WTC11 (cell line): Measurements from ENCODE around the gene PTP4A1.

Experiments
- ATF2 ChIP-seq: sonication (generic); formaldehyde crosslinking; IDR thresholded peaks from 2 replicates; pipeline ENCODE4 v1.8.1; 2022; ENCODE audit warnings: low read depth, missing genetic modification reagents, borderline replicate concordance
- CTCF ChIP-seq: fragments of 200-600 bp; IDR thresholded peaks from 2 replicates; pipeline ENCODE4 v1.8.0; 2022; ENCODE audit warnings: antibody characterized with exemption
- FOXP4 ChIP-seq: sonication (generic); formaldehyde crosslinking; IDR thresholded peaks from 2 replicates; pipeline ENCODE4 v1.8.0; 2022; ENCODE audit warnings: mild to moderate bottlenecking, missing genetic modification reagents
- NR3C1 ChIP-seq: sonication (generic); formaldehyde crosslinking; conservative IDR thresholded peaks from 2 replicates; pipeline ENCODE4 v1.8.1; 2023; ENCODE audit warnings: low read depth, mild to moderate bottlenecking, missing genetic modification reagents

GRCh38 chr6:63543982-63544381, 28.3 kb upstream of the PTP4A1 start:
- TF ChIP-seq CTCF: no peak
- TF ChIP-seq FOXP4: no peak
- TF ChIP-seq NR3C1 (CRISPR knock-in tag): no peak
- no peak for TF ChIP-seq ATF2 (CRISPR knock-in tag)
